Measurements from ENCODE around the gene CADM1.

DNA sequence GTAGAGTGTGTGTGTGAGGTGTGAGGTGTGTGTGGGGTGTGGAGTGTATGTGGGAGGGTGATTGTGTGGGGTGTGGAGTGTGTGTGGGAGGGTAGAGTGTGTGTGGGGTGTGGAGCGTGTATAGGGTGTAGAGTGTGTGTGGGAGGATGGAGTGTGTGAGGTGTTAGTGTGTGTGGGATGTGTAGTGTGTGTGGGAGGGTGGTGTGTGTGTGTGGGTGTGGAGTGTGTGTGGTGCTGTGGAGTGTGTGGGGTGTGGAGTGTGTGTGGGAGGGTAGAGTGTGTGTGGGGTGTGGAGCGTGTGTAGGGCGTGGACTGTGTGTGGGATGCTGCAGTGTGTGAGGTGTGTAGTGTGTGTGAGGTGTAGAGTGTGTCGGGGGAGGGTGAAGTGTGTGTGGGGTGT, 356.1 kb downstream of the CADM1 start:
- TF ChIP-seq, protein P1, sequence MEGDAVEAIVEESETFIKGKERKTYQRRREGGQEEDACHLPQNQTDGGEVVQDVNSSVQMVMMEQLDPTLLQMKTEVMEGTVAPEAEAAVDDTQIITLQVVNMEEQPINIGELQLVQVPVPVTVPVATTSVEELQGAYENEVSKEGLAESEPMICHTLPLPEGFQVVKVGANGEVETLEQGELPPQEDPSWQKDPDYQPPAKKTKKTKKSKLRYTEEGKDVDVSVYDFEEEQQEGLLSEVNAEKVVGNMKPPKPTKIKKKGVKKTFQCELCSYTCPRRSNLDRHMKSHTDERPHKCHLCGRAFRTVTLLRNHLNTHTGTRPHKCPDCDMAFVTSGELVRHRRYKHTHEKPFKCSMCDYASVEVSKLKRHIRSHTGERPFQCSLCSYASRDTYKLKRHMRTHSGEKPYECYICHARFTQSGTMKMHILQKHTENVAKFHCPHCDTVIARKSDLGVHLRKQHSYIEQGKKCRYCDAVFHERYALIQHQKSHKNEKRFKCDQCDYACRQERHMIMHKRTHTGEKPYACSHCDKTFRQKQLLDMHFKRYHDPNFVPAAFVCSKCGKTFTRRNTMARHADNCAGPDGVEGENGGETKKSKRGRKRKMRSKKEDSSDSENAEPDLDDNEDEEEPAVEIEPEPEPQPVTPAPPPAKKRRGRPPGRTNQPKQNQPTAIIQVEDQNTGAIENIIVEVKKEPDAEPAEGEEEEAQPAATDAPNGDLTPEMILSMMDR (IDR thresholded peaks at IDR 0.05; ENCODE audit: low read depth, low read length, missing input control): no peak
- no peak for TF ChIP-seq ATF3 (IDR thresholded peaks at IDR 0.05)
- TF ChIP-seq RAD21 (IDR thresholded peaks at IDR 0.05): no peak
- no peak for TF ChIP-seq TAF1 (conservative IDR thresholded peaks at IDR 0.05)
- no peak for TF ChIP-seq REST (IDR thresholded peaks at IDR 0.05)

All from liver (tissue), 3 donors.